HEK293T (cell line): ENCODE data around the gene AHI1.

Source experiments
- CTBP1 ChIP-seq: fragments of 450-650 bp; IDR thresholded peaks from 2 replicates; pipeline ENCODE4 v1.6.1; 2016; ENCODE audit warnings: borderline replicate concordance
- ELF4 ChIP-seq: fragments of 450-650 bp; IDR thresholded peaks from 2 replicates; pipeline ENCODE4 v1.6.1; 2017; ENCODE audit warnings: antibody characterized with exemption
- FOXA1 ChIP-seq: fragments of 450-650 bp; IDR thresholded peaks from 2 replicates; pipeline ENCODE4 v1.6.1; 2016; ENCODE audit warnings: mild to moderate bottlenecking
- FOXM1 ChIP-seq: fragments of 450-650 bp; IDR thresholded peaks from 2 replicates; pipeline ENCODE4 v1.6.1; 2017; ENCODE audit warnings: mild to moderate bottlenecking, borderline replicate concordance
- NFRKB ChIP-seq: fragments of 450-650 bp; IDR thresholded peaks from 2 replicates; pipeline ENCODE4 v1.6.1; 2016; ENCODE audit warnings: mild to moderate bottlenecking, moderate library complexity
- SP1 ChIP-seq: fragments of 450-650 bp; IDR thresholded peaks from 2 replicates; pipeline ENCODE4 v1.6.1; 2017
- TARDBP ChIP-seq: fragments of 450-650 bp; IDR thresholded peaks from 2 replicates; pipeline ENCODE4 v1.6.1; 2016
- ZNF384 ChIP-seq: fragments of 450-650 bp; IDR thresholded peaks from 2 replicates; pipeline ENCODE4 v1.6.1; 2016

DNA sequence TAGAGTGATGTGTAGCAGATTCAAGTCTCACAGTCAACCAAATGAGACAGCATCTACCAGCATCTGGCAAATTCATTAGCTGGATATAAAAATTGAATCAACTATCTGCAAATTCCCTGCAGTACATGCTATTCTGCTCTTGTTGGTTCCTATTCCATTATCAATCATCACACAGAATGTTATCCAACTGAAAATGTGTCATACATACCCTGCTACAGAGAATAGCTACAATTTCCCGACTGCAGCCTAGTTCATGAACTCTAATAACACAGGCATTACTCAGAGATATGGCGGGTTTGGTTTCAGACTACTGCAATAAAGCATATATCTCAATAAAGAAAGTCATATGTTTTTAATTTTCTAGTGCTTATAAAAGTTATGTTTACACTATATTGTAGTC, 78.4 kb downstream of the AHI1 start:
- no peak for TF ChIP-seq FOXM1
- TF ChIP-seq FOXA1 = no peak
- TF ChIP-seq ZNF384 = no peak
- no peak for TF ChIP-seq ELF4
- no peak for TF ChIP-seq SP1
- TF ChIP-seq NFRKB = no peak
- no peak for TF ChIP-seq CTBP1
- no peak for TF ChIP-seq TARDBP
